HUES6 (cell line): ENCODE measurements around the gene ARHGEF4.

ENCODE experiments used
- H3K27ac ChIP-seq: 2 replicates; pipeline ENCODE4 v1.7.0; 2013; ENCODE audit warnings: low read depth, mild to moderate bottlenecking, low read length, inconsistent platforms
- H3K27me3 ChIP-seq: 2 replicates; pipeline ENCODE4 v1.6.1; 2013; ENCODE audit warnings: low read length; ENCODE audit not compliant: control insufficient read depth, insufficient read depth
- H3K36me3 ChIP-seq: 2 replicates; pipeline ENCODE4 v1.6.1; 2013; ENCODE audit warnings: low read length; ENCODE audit not compliant: control insufficient read depth, insufficient read depth
- H3K4me1 ChIP-seq: 2 replicates; pipeline ENCODE4 v1.6.1; 2013; ENCODE audit warnings: low read length; ENCODE audit not compliant: control insufficient read depth, insufficient read depth
- H3K4me3 ChIP-seq: 2 replicates; pipeline ENCODE4 v1.5.1; 2013; ENCODE audit warnings: low read depth, low read length
- H3K9ac ChIP-seq: one replicate; pipeline ENCODE4 v1.6.1; 2013; ENCODE audit warnings: mild to moderate bottlenecking, low read length
- H3K9me3 ChIP-seq: 2 replicates; pipeline ENCODE4 v1.6.1; 2013; ENCODE audit warnings: low read depth, low read length; ENCODE audit not compliant: control insufficient read depth, insufficient read depth

The ARHGEF4 gene

GRCh38 chr2:130846686-130847375 lies 10.1 kb downstream of the ARHGEF4 start:
- Histone ChIP-seq H3K9me3 (no peaks in the 10 kb centered on the region), H3K9ac (no peak overlapping the region), H3K4me1 (peaks cover 20% of the 10 kb centered on the region), H3K36me3 (no peaks in the 10 kb centered on the region), H3K4me3 (no peak overlapping the region), H3K27me3 (no peaks in the 10 kb centered on the region), H3K27ac (no peak overlapping the region)

- Histone ChIP-seq H3K4me1 (peaks cover 15% of the 10 kb centered on the region), H3K27ac (no peak overlapping the region), H3K9ac (no peak overlapping the region), H3K27me3 (no peaks in the 10 kb centered on the region), H3K4me3 (no peak overlapping the region), H3K9me3 (no peaks in the 10 kb centered on the region), H3K36me3 (no peaks in the 10 kb centered on the region)
Measured at GRCh38 chr2:130847776-130848525, 11.2 kb downstream of the ARHGEF4 start.

GRCh38 chr2:130848526-130849210 lies 12.0 kb downstream of the ARHGEF4 start:
- Histone ChIP-seq H3K27ac (no peak overlapping the region), H3K9ac (no peak overlapping the region), H3K27me3 (no peaks in the 10 kb centered on the region), H3K9me3 (no peaks in the 10 kb centered on the region), H3K4me3 (no peak overlapping the region), H3K4me1 (peaks cover 8% of the 10 kb centered on the region), H3K36me3 (no peaks in the 10 kb centered on the region)

GRCh38 chr2:130849896-130850787 lies 13.4 kb downstream of the ARHGEF4 start:
- Histone ChIP-seq H3K9ac (no peak overlapping the region), H3K36me3 (no peaks in the 10 kb centered on the region)

GRCh38 chr2:130850788-130851623 lies 14.3 kb downstream of the ARHGEF4 start:
- Histone ChIP-seq H3K9ac (no peak overlapping the region), H3K36me3 (no peaks in the 10 kb centered on the region), H3K9me3 (no peaks in the 10 kb centered on the region), H3K27ac (no peak overlapping the region), H3K27me3 (no peaks in the 10 kb centered on the region), H3K4me1 (no peaks in the 10 kb centered on the region), H3K4me3 (no peak overlapping the region)

More at GRCh38 chr2:130849896-130850787, 13.4 kb downstream of the ARHGEF4 start:
- Histone ChIP-seq H3K27ac (no peak overlapping the region), H3K27me3 (no peaks in the 10 kb centered on the region), H3K4me3 (no peak overlapping the region), H3K4me1 (no peaks in the 10 kb centered on the region), H3K9me3 (no peaks in the 10 kb centered on the region)

GRCh38 chr2:130851624-130852382 lies 15.1 kb downstream of the ARHGEF4 start:
- H3K36me3 ChIP-seq = no peaks in the 10 kb centered on the region
- H3K4me1 ChIP-seq = no peaks in the 10 kb centered on the region
- H3K9ac ChIP-seq = no peak overlapping the region
- no peak overlapping the region for H3K4me3 ChIP-seq
- H3K9me3 ChIP-seq = no peaks in the 10 kb centered on the region
- no peak overlapping the region for H3K27ac ChIP-seq
- H3K27me3 ChIP-seq = no peaks in the 10 kb centered on the region

- Histone ChIP-seq H3K36me3 (no peaks in the 10 kb centered on the region), H3K4me3 (no peak overlapping the region), H3K4me1 (no peaks in the 10 kb centered on the region), H3K9ac (no peak overlapping the region), H3K27ac (no peak overlapping the region), H3K9me3 (no peaks in the 10 kb centered on the region), H3K27me3 (no peaks in the 10 kb centered on the region)
Measured at GRCh38 chr2:130852521-130853115, 15.9 kb downstream of the ARHGEF4 start.

GRCh38 chr2:130853391-130853790 lies 16.7 kb downstream of the ARHGEF4 start:
- no peak overlapping the region for H3K27ac ChIP-seq
- no peaks in the 10 kb centered on the region for H3K27me3 ChIP-seq
- H3K36me3 ChIP-seq = no peaks in the 10 kb centered on the region
- H3K4me3 ChIP-seq = no peak overlapping the region
- no peaks in the 10 kb centered on the region for H3K4me1 ChIP-seq
- no peak overlapping the region for H3K9ac ChIP-seq
- no peaks in the 10 kb centered on the region for H3K9me3 ChIP-seq

- no peaks in the 10 kb centered on the region for H3K36me3 ChIP-seq
- H3K27ac ChIP-seq = no peak overlapping the region
- no peaks in the 10 kb centered on the region for H3K4me1 ChIP-seq
- no peak overlapping the region for H3K4me3 ChIP-seq
- H3K9me3 ChIP-seq = no peaks in the 10 kb centered on the region
- H3K9ac ChIP-seq = no peak overlapping the region
- no peaks in the 10 kb centered on the region for H3K27me3 ChIP-seq
Measured at GRCh38 chr2:130854301-130854700, 17.6 kb downstream of the ARHGEF4 start.
